Activated CD4-positive, CD25-positive, alpha-beta regulatory T cell (primary cell): ENCODE data around the gene ALDH3B1.
A peak's percentile ranks its signal among the peaks of the same experiment; 100 is the strongest.

ENCODE experiments used
- DNase-seq, 4 experiments: peaks; one replicate each; lab custom pipeline; 2025; lab: John Stamatoyannopoulos, UW

Gene ALDH3B1

DNA sequence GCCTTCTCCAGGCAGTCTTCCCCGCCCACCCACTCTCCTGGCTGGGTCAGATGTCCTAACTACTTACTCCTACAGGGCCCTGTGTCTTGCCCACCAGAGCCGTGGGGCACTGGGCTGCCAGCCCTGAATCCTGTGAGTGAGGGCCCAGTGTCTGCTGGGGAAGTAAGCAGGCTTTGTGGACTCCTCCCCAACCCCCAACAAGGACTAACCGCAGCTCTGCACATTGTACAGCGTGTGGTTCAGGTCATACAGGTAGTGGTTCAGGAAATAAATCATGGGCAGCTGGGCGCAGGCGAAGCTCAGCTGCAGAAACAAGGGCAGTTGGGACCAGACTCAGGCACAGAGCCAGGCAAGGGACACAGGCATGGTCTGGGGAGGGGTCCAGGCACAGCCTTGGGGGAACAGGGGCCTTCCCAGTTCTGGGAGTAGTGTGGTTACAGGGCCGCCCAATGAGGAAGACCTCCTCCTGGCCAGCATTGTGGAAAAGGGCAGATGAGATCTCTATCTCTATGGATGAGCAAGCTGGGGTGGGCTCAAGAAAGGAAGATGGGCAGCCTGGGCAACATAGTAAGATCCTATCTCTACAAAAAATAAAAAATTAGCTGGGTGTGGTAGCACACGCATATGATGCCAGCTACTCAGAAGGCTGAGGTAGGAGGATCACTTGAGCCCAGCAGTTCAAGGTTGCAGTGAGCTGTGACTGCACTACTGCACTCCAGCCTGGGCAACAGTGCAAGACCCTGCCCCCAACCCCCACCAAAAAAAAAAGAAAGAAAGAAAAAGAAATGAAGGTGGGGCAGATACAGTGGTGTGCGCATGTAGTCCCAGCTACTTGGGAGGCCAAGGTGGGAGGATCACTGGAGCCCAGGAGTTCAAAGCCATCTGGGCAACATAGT is 11.7 kb upstream of the ALDH3B1 start:
- DNase-seq: no peak

GRCh38 chr11:67999201-67999629 is 10.9 kb upstream of the ALDH3B1 start:
- no peak for DNase-seq

- no peak for DNase-seq
Measured at GRCh38 chr11:67999704-68000103, 10.4 kb upstream of the ALDH3B1 start.

GRCh38 chr11:68002575-68002937 is 7.6 kb upstream of the ALDH3B1 start:
- DNase-seq: no peak

DNA sequence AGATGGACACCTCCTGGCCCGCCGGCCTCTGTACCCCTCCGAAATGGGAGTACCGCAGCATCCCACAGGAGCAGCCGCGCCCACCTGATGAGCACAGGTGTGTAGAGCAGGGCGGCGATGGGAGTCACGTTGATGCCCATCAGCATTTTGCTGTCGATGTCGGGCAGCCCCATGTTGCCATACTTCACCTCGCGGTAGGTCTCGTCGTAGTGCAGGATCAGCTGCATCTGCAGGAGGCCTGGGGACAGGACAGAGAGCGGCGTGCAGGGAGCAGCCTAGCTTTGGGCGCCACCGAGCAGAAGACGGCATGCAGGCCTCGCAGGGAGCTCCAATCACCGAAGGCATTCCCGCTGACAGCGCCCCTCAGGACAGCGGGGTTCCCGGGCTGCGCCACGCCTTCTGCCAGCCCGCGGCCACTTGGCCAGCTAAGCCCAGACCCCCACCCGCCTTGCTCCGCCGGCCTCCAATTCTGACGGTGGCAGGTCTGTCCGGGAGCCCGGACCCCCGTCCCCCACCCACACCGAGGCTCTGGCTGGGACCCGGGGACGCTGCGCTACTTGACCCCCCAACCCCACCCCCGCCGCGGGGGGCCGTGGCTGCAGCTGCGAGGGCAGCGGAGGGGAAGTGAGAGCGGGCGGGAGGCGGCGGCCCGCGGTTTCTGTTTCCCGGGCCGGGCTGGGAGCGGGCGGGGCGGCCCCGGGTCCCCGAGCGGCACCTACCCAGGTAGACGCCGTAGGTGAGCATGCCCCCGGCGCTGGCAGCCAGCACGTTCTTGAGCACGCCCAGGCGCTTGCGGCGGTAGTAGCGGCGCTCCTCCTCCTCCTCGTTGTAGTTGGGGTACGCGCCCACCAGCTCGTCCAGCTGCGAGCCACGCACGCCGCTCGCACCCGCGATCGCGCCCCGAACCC is 6.9 kb upstream of the ALDH3B1 start:
- peak in 2 of 4 experiments; percentile 42 to 46 for DNase-seq

GRCh38 chr11:68003846-68004550 is 6.1 kb upstream of the ALDH3B1 start, which contains the start of gene UNC93B1:
Gene UNC93B1 (minus strand): TSS chr11:68004097. CDS start chr11:68004043, 54 bp downstream.
- peak; percentile 56 to 67 (median 59) for DNase-seq

DNA sequence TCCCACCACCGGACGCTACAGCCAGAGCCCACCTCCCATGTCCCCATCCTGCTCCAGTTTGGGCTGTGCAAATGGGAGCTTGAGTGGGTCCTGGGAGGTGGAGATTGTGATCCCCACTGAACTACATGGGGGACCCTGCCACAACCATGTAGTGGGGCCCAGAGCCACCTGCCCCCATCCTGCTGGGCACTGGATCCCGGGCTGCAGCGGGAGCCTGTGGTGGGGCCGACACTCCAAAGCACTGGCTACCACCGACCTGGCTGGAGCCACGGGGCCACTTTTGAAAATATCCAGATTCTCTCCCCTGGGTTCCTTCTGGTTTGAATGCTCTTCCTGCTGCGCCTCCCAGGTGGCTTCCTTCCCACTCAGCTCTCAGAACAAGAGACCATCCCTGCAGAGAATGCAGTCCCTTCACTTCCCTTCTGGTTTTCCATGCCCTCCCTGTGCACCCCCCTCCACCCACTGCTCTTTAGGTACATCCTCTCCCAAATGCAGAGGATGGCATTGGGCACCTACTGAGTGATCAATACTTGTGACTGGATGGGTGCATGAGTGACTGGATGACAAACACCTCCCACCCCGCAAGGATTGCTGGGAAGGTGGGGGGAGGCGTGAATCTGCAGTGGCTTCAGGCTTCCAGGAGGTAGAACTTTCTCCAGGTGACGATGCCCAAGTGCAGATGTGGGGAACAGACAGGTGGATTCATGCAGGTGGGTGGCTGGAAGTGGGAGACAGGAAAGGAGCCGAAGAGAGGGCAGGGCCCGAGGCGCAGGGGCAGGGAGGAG is 5.4 kb upstream of the ALDH3B1 start:
- DNase-seq: no peak

- no peak for DNase-seq
Measured at GRCh38 chr11:68006606-68007166, 3.4 kb upstream of the ALDH3B1 start.

DNA sequence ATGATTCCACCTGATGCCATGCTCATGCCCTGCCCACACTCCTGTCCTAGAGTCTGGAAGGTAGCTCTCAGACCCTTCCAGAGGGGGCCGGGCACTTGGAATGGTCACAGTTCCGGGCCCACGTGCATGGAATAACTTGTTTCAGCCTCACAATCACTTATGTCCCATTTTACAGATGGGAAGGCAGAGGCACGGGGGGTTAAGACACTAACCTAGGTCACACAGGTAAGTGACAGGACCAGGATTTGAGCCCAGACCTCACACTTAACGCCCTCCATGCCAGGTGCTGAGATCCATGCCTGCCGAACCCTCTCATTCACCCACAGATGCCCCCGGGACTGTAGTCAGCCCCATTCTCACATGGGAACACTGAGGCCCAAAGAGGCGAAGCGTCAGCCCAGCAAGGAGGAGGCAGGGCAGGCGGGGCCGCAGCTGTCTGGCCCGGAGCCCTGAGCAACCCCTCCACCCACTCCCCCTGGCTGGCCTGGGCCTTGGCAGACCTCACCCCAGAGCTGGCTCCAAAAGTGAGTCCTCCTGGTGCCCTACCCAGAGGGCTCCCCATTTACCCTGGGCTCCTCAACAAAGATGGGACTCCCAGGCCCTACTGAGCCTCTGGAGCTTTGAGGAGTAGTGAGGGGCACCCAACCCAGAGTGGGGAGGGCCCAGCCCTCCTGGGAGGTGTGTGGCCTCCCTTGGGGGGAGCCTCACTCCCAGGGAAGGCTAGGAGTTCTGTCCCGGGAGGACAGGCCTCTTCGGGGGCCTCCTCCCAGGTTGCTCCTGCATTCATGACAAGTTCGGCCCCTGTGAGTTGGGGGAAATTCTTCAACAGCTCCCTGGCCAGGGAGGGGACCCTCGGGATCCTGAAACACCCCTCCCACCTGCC is 2.4 kb upstream of the ALDH3B1 start:
- DNase-seq: no peak

DNA sequence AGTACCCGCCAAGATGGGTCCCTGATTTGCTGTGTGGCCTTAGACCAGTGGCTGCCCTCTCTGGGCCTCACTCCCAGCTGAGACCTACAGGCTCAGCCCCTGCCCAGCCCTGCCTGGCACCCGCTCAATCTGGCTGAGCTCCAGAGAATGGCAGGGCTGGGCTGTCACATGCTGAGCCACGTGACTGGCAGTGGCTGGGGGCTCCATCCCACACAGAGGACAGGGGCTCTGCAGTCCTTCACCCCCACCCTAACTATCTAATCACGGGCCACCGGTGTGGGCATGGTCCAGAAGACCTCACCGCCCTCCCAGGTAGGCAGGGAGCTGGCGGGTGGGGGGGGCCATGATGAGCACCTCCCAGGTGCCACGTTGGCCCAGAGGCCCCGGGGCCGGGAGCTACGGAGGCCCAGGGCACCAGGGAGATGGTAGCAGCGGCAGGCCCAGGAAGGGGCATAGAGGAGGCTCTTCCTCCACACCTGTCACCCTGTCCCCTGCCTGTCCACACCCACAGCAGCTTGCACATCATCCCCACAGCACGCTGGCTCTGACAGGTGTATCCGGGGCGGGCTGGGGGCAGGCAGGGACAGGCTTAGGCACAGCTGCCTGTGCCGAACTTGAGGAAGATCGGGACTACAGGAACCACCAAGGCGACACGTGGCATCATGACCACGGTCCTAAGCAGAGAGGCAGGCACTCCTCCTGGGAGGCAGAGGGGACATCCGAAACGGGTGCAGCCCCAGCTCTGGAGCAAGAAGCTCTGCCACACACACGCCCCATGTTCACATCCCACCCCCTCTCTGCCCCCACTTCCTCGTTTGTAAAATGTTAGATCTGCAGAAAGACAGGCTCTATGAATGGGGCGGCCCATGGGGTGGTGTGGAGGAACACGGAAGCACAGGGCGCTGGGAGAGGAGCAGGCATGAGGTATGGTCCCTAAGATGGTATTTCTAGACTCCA is 1.5 kb upstream of the ALDH3B1 start:
- no peak for DNase-seq

DNA sequence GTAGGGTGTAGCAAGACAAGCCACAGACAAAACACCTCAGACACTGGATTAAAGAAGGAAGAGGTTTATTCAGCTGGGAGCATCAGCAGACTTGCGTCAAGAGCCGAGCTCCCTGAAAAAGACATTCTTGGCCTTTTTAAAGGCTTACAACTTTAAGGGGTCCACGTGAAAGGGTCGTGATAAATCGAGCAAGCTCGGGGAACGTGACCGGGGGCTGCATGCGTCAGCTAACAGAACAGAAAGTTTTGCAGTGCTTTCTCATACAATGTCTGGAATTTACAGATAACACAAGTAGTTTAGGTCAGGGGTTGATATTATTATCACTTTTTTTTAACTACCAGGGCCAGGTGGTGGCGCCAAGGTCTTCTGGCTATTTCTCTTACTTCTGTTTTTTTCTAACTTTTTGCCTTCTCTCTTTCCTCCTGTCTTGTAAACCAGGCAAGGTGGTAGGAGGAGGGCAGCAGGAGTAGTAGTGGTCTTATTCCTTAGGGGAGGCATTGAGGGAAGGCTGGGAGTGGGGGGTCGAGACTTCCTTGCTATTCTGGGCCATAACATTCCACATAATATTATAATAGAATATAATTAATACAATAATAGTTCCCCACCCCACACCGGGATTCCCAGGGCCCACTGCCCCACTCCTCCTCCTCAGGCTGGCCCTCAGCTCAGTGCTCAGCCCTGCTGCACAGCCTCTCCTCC is 587 bp upstream of the ALDH3B1 start:
- no peak for DNase-seq

- no peak for DNase-seq
Measured at GRCh38 chr11:68011051-68011943, 1.2 kb downstream of the ALDH3B1 start.

DNA sequence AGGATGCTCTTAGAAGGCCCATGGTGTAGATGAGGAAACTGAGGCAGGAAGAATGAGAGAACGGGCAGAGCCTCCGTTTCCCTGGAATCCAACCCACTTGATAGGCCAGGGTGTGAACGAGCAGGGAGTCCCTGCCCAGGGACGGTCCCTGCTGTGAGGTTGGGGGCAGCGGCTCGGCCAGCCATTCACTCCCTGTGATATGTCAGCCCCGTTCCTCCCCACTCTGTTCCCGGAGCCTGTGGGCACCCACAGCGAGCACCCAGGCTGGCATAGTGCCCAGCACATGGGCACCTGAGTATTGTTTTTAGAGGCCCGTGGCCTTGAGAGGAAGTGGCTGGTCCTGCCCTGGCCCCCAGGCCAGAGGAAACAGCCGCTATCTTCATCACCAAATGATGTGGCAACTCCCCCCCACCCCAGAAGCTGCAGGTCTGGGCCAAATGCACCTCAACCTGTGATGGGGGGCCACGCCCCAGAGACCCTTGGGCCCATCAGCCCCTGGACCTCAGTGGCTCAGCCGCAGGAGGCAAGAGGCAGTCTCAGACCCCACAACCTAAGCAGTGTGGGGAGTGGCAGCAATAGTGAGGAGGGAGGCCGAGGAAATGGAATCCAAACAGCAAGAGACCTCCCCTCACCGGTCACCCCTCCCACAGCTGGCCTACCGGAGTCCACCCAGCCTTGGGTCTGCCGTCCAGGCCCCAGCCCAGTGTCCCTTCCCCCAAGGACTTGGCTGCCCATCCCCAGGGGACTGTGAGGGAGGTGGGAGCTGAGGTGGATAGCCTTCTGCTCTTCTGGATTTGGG is 2.1 kb downstream of the ALDH3B1 start:
- DNase-seq: no peak

GRCh38 chr11:68012843-68013610 is 2.9 kb downstream of the ALDH3B1 start:
- DNase-seq: no peak

DNA sequence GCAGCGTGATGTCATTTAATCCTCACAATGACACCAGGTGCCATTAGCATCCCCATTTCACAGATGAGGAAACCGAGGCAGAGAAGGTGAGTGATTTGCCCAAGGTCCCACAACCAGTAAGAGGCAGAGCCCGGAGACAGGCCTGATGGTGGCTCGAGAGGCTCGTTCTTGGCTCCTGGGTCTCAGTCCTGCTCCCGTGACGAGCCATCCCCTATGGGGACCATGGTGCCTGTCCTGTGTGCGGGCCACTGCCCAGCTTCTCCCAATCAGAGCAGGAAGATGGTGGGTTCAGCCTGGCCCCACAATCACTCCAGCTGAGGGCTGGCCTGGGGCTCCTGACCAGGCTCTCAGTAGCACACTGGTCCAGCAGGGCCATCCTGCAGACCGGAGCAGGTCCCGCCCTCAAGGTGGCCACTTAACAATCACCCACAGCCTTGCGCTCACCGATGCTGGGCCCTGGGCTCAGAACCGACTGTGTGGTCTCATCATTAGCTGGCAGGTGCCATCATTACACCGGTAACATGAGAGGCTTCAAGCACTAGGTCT is 3.6 kb downstream of the ALDH3B1 start:
- DNase-seq: no peak
